RPMI8226 (cell line): ENCODE measurements around the gene CACNA1A.
A peak's percentile ranks its signal among the peaks of the same experiment; 100 is the strongest.
"Not testable (repeated sequence)": the region's sequence is repeated elsewhere in the genome, so short reads cannot be mapped to it uniquely, and the experiment has no call there.

Experiments
- DNase-seq: peaks from one replicate; pipeline ENCODE4 v3.0.0-alpha.2; 2015

Gene CACNA1A

DNA sequence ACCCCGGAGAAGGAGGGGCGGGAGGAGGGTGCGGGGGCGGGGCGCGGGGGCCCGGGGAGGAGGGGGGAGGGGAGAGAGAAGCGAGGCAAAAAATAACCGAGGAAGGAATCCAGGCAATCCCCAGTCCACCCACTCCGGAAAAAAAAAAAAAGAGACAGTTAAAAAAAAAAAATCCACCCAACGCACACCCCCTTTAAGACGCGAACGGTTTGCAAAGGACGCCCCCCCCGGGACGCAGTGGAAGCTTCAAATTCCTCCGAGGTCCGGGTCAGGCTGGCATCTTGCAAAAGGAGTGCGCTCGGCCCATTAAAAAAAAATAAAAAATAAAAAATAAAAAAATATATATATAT is at the start of gene CACNA1A:
Gene CACNA1A, minus strand, starts transcription at position 9 of the 350 bp plus-strand sequence. CDS start 255 bp downstream, outside the sequence.
- DNase-seq: no peak

GRCh38 chr19:13554506-13555240 is 48.4 kb upstream of the CACNA1A start:
- DNase-seq: no peak

GRCh38 chr19:13553880-13554400 is 47.7 kb upstream of the CACNA1A start:
- DNase-seq: no peak

DNA sequence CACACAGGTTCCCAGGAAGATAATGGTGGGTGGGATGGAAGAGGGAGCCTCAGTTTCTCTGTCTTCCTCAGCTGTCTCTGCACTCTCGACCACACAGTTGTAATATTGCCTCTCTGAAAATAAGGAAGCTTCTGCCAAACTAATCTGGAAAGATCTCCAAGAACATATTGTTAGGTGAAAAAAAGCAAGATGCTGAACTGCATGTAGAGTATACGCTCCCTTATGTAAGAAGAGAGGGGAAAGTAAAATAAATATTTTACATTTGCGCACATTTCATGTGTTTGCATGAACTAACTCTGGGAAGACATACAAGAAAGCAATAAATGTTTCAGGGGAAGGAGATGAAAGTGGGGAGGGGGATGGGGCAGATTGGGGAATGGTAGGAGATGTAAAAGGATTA is 41.9 kb upstream of the CACNA1A start:
- no peak for DNase-seq

DNA sequence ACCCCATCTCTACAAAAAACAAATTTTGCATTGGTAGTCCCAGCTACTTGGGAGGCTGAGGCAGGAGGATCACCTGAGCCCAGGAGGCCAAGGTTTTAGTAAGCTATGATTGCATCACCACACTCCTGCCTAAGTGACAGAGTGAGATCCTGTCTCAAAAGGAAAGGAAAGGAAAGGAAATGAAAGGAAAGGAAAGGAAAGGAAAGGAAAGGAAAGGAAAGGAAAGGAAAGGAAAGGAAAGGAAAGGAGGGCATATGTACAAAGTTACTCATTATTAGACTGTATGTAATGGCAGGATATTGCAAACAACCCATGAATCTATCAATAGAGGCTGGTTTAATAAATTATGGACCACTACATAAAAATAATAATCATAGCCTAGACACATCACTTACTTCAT is 40.8 kb upstream of the CACNA1A start:
- DNase-seq: no peak

DNA sequence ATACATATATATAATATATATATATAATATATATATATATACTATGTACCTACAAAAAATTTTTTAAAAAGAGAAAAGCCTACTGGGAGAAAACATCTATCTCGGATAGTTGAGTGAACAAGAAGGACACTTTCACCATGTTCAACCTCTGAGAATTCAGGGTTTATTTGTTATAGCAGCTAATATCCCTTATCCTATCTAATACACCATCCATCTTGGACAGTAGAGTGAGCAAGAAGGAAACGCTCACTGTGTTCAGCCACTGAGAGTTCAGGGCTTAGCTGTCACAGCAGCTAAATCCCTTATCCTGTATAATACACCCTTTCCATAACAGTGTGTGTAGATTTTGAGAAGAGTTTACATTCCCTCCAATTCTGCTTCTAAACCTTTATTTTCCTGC is 38.1 kb upstream of the CACNA1A start:
- no peak for DNase-seq

GRCh38 chr19:13541554-13541953 is 35.3 kb upstream of the CACNA1A start:
- DNase-seq: no peak

DNA sequence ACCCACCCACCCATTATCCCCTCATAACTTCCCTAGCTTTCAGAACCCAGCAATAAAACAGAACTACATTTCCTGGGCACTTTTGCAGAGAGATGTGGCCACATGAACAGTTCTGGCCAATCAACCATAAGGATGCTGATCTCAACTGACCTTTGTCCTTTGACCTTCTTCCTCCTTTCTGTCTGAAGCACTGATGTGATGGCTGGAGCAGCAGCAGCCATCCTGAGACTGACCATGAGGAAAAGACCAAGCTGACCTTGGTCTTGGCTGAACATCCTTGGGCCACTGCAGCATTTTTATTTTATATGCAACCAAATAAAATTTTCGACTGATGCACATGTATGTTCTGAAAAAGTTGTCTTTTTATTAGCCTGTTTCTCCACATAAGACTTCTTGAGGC is 33.1 kb upstream of the CACNA1A start:
- DNase-seq: no peak

- DNase-seq: no peak
Measured at GRCh38 chr19:13538601-13539253, 32.4 kb upstream of the CACNA1A start.

DNA sequence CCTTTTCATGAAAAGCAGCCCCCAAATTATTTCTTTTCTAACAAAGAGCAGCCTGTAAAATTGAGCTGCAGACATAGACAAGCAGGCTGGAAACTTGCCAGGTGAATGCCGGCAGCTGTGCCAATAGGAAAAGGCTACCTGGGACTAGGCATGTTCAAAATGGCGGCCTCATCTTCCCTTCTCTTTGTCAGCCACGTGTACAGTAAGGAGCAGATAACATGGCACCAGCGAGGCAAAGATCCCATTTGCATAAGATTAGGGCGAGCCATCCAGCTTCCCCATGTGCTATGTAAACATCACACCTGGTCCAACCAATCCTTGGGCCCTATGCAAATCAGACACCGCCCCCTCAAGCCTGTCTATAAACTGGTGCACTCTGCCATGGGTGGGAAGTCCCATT is 31.2 kb upstream of the CACNA1A start:
- peak; percentile 53 for DNase-seq

DNA sequence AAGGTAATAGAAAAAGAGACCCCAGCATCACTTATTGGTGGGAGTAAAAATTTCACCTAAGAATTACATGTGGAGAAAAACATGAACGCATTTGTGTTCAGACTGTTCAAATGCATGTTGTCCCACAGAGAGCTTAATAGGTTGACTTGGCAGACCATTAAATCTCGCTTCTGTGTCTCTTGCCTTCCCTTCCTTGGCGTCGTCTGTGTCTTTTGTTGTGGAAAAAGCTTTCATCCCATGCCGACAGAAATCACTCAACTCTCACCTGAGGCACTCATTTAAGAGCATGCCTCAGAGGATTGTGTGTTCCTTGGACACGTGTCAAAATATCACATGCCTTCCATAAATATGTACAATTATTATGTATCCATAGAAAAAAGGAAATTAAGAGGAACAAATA is 24.4 kb upstream of the CACNA1A start:
- no peak for DNase-seq

- DNase-seq: not testable (repeated sequence)
Measured at GRCh38 chr19:13529721-13530120, 23.4 kb upstream of the CACNA1A start.

- DNase-seq: peak; percentile 38
Measured at GRCh38 chr19:13526552-13526951, 20.3 kb upstream of the CACNA1A start.

GRCh38 chr19:13521066-13521465 is 14.8 kb upstream of the CACNA1A start:
- DNase-seq: no peak

DNA sequence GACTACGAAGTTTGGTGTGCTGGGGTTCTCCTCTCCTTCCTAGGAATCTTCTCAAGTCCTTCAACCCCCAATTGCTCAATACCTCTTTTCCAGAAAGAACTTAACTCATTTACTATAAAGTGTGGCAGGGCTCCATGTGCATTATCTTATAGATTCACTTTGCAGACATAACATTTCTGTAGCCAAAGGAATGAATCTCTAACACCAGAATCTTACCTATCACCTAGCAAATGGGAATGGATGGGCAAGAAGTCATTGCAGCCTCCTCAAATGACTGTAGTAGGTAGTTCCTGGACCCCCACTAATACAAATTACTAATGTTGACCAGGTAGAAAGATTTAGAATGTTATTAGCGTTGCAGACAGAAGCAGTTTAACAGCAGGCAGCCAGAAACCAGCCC is 5.7 kb upstream of the CACNA1A start:
- no peak for DNase-seq

- no peak for DNase-seq
Measured at GRCh38 chr19:13507053-13507611, 853 bp upstream of the CACNA1A start.

DNA sequence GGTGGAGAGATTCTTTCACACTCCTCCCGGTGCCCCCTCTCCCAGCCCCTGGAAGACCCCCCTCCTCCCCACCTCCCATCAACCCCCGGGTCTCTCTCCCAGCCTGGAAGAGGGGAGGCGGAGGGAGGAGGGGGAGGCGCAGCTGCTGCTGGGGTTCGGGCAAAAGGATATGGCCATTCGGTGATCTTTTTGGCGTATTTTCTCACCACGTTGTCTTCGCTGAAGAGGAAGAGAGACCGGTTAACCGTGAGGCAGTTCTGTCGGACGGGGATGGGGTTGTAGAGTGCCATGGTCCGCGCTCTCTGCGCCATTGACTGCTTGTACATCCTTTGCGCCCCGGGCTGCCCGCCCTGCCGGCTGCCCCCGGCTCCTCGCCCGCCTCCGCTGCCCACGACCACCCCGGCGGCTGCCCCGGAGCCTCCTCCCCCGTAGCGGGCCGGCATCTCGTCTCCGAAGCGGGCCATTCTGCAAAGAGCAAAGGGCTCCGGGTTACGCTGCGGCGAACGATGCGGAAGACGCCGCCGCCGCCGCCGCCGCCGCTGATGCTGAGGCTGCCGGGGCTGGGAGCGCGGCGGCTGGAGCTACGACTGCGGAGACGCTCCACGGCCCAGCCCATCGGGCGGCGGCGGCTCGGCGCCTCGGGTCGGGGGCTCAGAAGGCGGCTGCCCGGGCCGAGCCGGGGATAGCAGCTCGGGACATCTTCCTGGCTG is 363 bp downstream of the CACNA1A start:
- DNase-seq: peak; percentile 5

- DNase-seq: no peak
Measured at GRCh38 chr19:13505164-13505695, 1.0 kb downstream of the CACNA1A start.

DNA sequence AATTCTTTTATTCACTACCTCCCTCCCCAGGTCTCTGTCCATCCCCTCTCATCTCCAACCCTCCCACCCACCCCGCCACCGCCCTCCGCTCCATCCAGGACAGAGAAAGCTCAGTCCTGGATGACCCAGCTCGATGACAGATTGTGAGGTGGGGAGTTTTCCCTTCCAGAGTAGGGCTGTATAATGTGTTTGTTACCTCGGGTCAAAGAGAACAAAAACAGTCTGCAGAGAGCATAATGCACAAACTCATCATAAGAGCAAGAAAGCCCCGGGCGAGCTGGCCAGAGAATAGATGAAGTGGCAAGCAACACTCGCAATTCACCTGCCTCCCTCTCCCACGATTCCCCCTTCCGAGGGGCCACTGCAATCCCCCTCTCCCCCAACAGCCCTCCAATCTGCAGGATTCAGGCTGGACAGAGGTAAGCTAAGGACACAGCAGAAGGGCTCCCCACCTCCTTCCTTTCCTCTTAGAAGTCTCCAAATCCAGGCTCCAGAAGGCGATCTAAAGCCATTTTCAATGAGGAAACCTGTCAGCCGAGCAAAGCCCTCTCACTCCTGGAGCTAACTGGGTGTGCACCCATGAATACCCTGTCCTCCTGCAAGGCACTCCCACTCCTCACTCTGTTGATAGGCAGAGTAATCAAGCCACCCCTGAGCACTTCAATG is 2.6 kb downstream of the CACNA1A start:
- no peak for DNase-seq

- DNase-seq: no peak
Measured at GRCh38 chr19:13502231-13502630, 4.0 kb downstream of the CACNA1A start.

GRCh38 chr19:13499692-13500091 is 6.6 kb downstream of the CACNA1A start:
- DNase-seq: no peak

DNA sequence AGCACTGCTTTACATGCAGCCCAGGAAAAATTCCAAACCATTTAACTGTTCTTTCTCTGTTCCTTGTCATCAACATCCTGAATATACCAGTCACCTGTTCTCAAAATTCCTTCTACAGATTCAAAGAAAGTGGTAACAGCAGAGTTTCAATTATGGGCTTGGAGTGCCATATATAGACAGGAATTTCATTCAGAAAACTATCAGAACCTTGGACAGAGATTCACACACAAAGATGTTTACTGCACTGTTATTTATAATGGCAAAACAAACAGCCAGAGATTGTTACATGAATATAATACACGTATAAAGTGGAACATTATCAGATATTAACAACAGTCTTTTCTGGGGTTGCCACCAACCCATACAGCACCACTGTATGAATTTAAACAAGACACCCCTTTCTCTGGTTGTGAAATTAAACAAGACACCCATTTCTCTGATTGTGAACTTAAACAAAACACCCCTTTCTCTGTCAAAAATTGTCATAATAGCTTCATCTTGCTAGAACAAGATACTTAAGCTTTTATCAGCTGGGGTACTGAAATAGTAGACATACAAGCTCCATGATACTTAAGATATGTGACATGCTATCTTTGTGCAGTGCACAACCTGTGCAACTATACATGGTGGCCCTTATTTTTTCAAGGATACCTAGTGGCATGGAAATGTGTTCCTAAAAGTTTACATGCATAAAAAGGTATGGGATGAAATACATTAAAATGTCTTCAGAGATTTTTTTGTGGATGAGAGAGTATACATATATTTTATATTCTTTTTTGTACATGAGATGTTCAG is 12.6 kb downstream of the CACNA1A start:
- DNase-seq: no peak
